ENCODE results near the gene RSRC1.

RSRC1 gene

GRCh38 chr3:158347966-158348365 lies 238.1 kb downstream of the RSRC1 start:
- no peak overlapping the region for H3K9ac ChIP-seq (ENCODE audit: low read length)
- no peak overlapping the region for H3K27ac ChIP-seq (ENCODE audit: low read length)
- no peaks in the 10 kb centered on the region for H3K36me3 ChIP-seq (ENCODE audit: control insufficient read depth, low read depth, low read length)
- H3K4me1 ChIP-seq (ENCODE audit: control insufficient read depth, low read depth, low read length), result peaks cover 4% of the 10 kb centered on the region
- H3K9me3 ChIP-seq (ENCODE audit: control insufficient read depth, low read depth, low read length), result no peaks in the 10 kb centered on the region
- H3K4me3 ChIP-seq (ENCODE audit: low read length), result no peak overlapping the region
- H3K27me3 ChIP-seq (ENCODE audit: control insufficient read depth, insufficient read depth, low read length), result no peaks in the 10 kb centered on the region

- no peak overlapping the region for H3K9ac ChIP-seq (ENCODE audit: low read length)
- no peak overlapping the region for H3K27ac ChIP-seq (ENCODE audit: low read length)
- no peaks in the 10 kb centered on the region for H3K9me3 ChIP-seq (ENCODE audit: control insufficient read depth, low read depth, low read length)
- H3K36me3 ChIP-seq (ENCODE audit: control insufficient read depth, low read depth, low read length), result no peaks in the 10 kb centered on the region
- no peak overlapping the region for H3K4me3 ChIP-seq (ENCODE audit: low read length)
- peaks cover 4% of the 10 kb centered on the region for H3K4me1 ChIP-seq (ENCODE audit: control insufficient read depth, low read depth, low read length)
- no peaks in the 10 kb centered on the region for H3K27me3 ChIP-seq (ENCODE audit: control insufficient read depth, insufficient read depth, low read length)
These were observed 241.1 kb downstream of the RSRC1 start for GRCh38 chr3:158350971-158351370.

GRCh38 chr3:158352551-158352950 lies 242.7 kb downstream of the RSRC1 start:
- Histone ChIP-seq H3K9ac (ENCODE audit: low read length) (no peak overlapping the region), H3K9me3 (ENCODE audit: control insufficient read depth, low read depth, low read length) (no peaks in the 10 kb centered on the region), H3K4me1 (ENCODE audit: control insufficient read depth, low read depth, low read length) (peaks cover 4% of the 10 kb centered on the region), H3K27me3 (ENCODE audit: control insufficient read depth, insufficient read depth, low read length) (no peaks in the 10 kb centered on the region), H3K36me3 (ENCODE audit: control insufficient read depth, low read depth, low read length) (no peaks in the 10 kb centered on the region), H3K4me3 (ENCODE audit: low read length) (no peak overlapping the region), H3K27ac (ENCODE audit: low read length) (no peak overlapping the region)

GRCh38 chr3:158354713-158355112 lies 244.8 kb downstream of the RSRC1 start:
- Histone ChIP-seq H3K36me3 (ENCODE audit: control insufficient read depth, low read depth, low read length) (no peaks in the 10 kb centered on the region), H3K27me3 (ENCODE audit: control insufficient read depth, insufficient read depth, low read length) (no peaks in the 10 kb centered on the region), H3K27ac (ENCODE audit: low read length) (no peak overlapping the region), H3K4me1 (ENCODE audit: control insufficient read depth, low read depth, low read length) (no peaks in the 10 kb centered on the region), H3K9me3 (ENCODE audit: control insufficient read depth, low read depth, low read length) (no peaks in the 10 kb centered on the region), H3K4me3 (ENCODE audit: low read length) (no peak overlapping the region), H3K9ac (ENCODE audit: low read length) (no peak overlapping the region)

- H3K9me3 ChIP-seq (ENCODE audit: control insufficient read depth, low read depth, low read length), result no peaks in the 10 kb centered on the region
- no peaks in the 10 kb centered on the region for H3K36me3 ChIP-seq (ENCODE audit: control insufficient read depth, low read depth, low read length)
- H3K9ac ChIP-seq (ENCODE audit: low read length), result no peak overlapping the region
- H3K4me1 ChIP-seq (ENCODE audit: control insufficient read depth, low read depth, low read length), result no peaks in the 10 kb centered on the region
- no peak overlapping the region for H3K27ac ChIP-seq (ENCODE audit: low read length)
- no peaks in the 10 kb centered on the region for H3K27me3 ChIP-seq (ENCODE audit: control insufficient read depth, insufficient read depth, low read length)
- H3K4me3 ChIP-seq (ENCODE audit: low read length), result no peak overlapping the region
These were observed 246.0 kb downstream of the RSRC1 start for GRCh38 chr3:158355623-158356588.

- Histone ChIP-seq H3K27ac (ENCODE audit: low read length) (no peak overlapping the region), H3K27me3 (ENCODE audit: control insufficient read depth, insufficient read depth, low read length) (no peaks in the 10 kb centered on the region), H3K36me3 (ENCODE audit: control insufficient read depth, low read depth, low read length) (no peaks in the 10 kb centered on the region), H3K9ac (ENCODE audit: low read length) (no peak overlapping the region), H3K4me3 (ENCODE audit: low read length) (no peak overlapping the region), H3K9me3 (ENCODE audit: control insufficient read depth, low read depth, low read length) (no peaks in the 10 kb centered on the region), H3K4me1 (ENCODE audit: control insufficient read depth, low read depth, low read length) (no peaks in the 10 kb centered on the region)
These were observed 249.4 kb downstream of the RSRC1 start for GRCh38 chr3:158359339-158359738.

GRCh38 chr3:158360756-158361448 lies 251.0 kb downstream of the RSRC1 start:
- H3K9me3 ChIP-seq (ENCODE audit: control insufficient read depth, low read depth, low read length), result no peaks in the 10 kb centered on the region
- no peaks in the 10 kb centered on the region for H3K27me3 ChIP-seq (ENCODE audit: control insufficient read depth, insufficient read depth, low read length)
- H3K4me1 ChIP-seq (ENCODE audit: control insufficient read depth, low read depth, low read length), result no peaks in the 10 kb centered on the region
- no peak overlapping the region for H3K4me3 ChIP-seq (ENCODE audit: low read length)
- no peak overlapping the region for H3K9ac ChIP-seq (ENCODE audit: low read length)
- H3K36me3 ChIP-seq (ENCODE audit: control insufficient read depth, low read depth, low read length), result no peaks in the 10 kb centered on the region
- no peak overlapping the region for H3K27ac ChIP-seq (ENCODE audit: low read length)

GRCh38 chr3:158368271-158368670 lies 258.4 kb downstream of the RSRC1 start:
- Histone ChIP-seq H3K4me3 (ENCODE audit: low read length) (no peak overlapping the region), H3K9me3 (ENCODE audit: control insufficient read depth, low read depth, low read length) (no peaks in the 10 kb centered on the region), H3K36me3 (ENCODE audit: control insufficient read depth, low read depth, low read length) (no peaks in the 10 kb centered on the region), H3K27me3 (ENCODE audit: control insufficient read depth, insufficient read depth, low read length) (no peaks in the 10 kb centered on the region), H3K27ac (ENCODE audit: low read length) (no peak overlapping the region), H3K9ac (ENCODE audit: low read length) (no peak overlapping the region), H3K4me1 (ENCODE audit: control insufficient read depth, low read depth, low read length) (no peaks in the 10 kb centered on the region)

- H3K9ac ChIP-seq (ENCODE audit: low read length), result no peak overlapping the region
- H3K27ac ChIP-seq (ENCODE audit: low read length), result no peak overlapping the region
- H3K4me1 ChIP-seq (ENCODE audit: control insufficient read depth, low read depth, low read length), result no peaks in the 10 kb centered on the region
- H3K36me3 ChIP-seq (ENCODE audit: control insufficient read depth, low read depth, low read length), result no peaks in the 10 kb centered on the region
- no peak overlapping the region for H3K4me3 ChIP-seq (ENCODE audit: low read length)
- no peaks in the 10 kb centered on the region for H3K27me3 ChIP-seq (ENCODE audit: control insufficient read depth, insufficient read depth, low read length)
- H3K9me3 ChIP-seq (ENCODE audit: control insufficient read depth, low read depth, low read length), result no peaks in the 10 kb centered on the region
These were observed 259.4 kb downstream of the RSRC1 start for GRCh38 chr3:158369279-158369678.

- H3K36me3 ChIP-seq (ENCODE audit: control insufficient read depth, low read depth, low read length), result no peaks in the 10 kb centered on the region
- H3K4me1 ChIP-seq (ENCODE audit: control insufficient read depth, low read depth, low read length), result no peaks in the 10 kb centered on the region
- no peak overlapping the region for H3K4me3 ChIP-seq (ENCODE audit: low read length)
- H3K9ac ChIP-seq (ENCODE audit: low read length), result no peak overlapping the region
- H3K27me3 ChIP-seq (ENCODE audit: control insufficient read depth, insufficient read depth, low read length), result no peaks in the 10 kb centered on the region
- no peak overlapping the region for H3K27ac ChIP-seq (ENCODE audit: low read length)
- no peaks in the 10 kb centered on the region for H3K9me3 ChIP-seq (ENCODE audit: control insufficient read depth, low read depth, low read length)
These were observed 269.6 kb downstream of the RSRC1 start for GRCh38 chr3:158379517-158379916.

GRCh38 chr3:158381262-158381868 lies 271.5 kb downstream of the RSRC1 start:
- H3K27ac ChIP-seq (ENCODE audit: low read length), result no peak overlapping the region
- no peaks in the 10 kb centered on the region for H3K9me3 ChIP-seq (ENCODE audit: control insufficient read depth, low read depth, low read length)
- no peak overlapping the region for H3K4me3 ChIP-seq (ENCODE audit: low read length)
- H3K4me1 ChIP-seq (ENCODE audit: control insufficient read depth, low read depth, low read length), result no peaks in the 10 kb centered on the region
- no peak overlapping the region for H3K9ac ChIP-seq (ENCODE audit: low read length)
- no peaks in the 10 kb centered on the region for H3K27me3 ChIP-seq (ENCODE audit: control insufficient read depth, insufficient read depth, low read length)
- no peaks in the 10 kb centered on the region for H3K36me3 ChIP-seq (ENCODE audit: control insufficient read depth, low read depth, low read length)
